Stimulated activated CD4-positive, alpha-beta T cell treated with anti-CD3 and anti-CD28 coated beads, Interleukin-12 subunit alpha, Interleukin-12 subunit beta, amount 100 ng/mL, for 48 hours (primary cell): Measurements from ENCODE around the gene GPR176.
A peak's percentile ranks its signal among the peaks of the same experiment; 100 is the strongest.
"Not testable (repeated sequence)": the region's sequence is repeated elsewhere in the genome, so short reads cannot be mapped to it uniquely, and the experiment has no call there.

Experiments used
- DNase-seq, 3 donors: peaks; one replicate each; pipeline ENCODE4 v3.0.0-alpha.2; 2020; ENCODE audit warnings: low read depth in 2 of 3, low spot score in 1 of 3

GPR176 gene

DNA sequence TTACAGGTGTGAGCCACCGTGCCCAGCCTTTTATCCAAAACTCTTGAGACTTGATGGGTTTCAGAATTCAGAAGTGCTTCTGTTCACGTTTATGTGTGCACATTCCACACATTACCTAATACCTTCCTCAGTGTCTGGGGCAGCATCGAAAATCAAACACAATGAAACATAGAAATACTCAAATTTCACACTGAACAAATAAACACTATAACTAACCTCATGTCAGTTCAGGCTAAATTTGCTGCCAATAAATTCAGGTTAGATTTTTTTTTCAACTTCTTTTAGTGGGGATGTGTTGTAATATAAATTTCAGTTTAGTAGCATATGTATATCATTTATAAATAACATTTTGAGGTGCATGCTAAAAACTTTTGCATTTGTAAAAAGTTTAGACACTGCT, 16.6 kb upstream of the GPR176 start:
- no peak for DNase-seq

DNA sequence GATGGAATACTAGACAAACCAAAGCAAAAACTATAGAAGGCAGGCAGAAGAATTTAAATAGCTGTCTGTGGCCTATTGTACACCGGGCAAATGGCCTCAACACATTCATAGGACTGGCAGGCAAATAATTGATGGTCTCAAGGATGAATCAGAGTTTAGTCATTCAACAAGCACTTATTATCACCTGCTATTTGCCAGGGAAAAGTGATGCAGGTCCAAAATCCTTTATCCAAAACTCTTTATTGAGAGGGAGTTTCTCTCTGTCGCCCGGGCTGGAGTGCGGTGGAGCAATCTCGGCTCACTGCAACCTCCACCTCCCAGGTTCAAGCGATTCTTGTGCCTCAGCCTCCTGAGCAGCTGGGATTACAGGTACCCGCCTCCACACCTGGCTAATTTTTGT, 16.1 kb upstream of the GPR176 start:
- DNase-seq, result no peak

DNA sequence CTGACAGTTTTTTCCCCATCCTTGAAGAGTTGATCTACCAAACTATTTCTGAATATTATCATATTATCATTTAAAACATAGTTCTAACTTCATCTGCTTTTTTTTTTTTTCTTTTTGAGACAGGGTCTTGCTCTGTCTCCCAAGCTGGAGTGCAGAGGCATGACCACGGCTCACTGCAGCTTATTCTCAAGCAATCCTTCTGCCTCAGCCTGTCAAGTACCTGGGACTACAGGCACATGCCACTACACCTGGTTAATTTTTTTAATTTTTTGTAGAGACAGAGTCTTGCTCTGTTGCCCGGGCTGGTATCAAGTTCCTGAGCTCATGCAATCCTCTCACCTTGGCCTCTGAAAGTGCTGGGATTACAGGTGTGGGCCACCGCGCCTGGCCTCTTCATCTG, 15.2 kb upstream of the GPR176 start:
- no peak for DNase-seq

DNA sequence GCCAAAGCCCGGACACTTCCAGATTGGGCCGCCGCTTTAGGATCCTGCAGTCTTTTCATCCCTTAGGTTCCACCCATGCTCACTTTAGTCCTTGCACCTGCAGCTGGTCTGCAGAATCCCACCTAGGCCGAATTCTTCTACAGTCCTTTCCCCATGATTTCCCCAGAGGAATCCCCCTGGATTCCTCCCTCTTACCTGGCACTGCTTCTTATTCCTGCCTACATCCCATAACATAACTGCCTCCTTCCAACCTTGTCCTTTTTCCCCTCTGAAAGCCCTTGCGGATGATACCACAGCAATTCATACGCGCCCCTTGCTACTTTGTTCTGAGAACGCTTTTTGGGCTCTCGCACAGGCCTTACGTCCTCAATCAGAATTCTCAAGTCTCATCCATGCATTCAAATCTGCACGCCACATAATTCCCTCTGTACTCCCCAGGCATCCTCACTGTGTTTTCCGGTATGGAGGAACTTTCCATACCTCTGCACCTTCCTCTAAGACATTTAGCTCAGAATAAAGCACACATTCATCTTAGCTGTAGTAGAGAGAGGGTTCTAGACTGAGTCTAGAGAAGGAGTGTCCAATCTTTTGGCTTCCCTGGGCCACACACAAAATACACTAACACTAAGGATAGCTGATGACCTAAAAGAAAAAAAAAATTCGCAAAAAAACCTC, 14.5 kb upstream of the GPR176 start:
- no peak for DNase-seq

DNA sequence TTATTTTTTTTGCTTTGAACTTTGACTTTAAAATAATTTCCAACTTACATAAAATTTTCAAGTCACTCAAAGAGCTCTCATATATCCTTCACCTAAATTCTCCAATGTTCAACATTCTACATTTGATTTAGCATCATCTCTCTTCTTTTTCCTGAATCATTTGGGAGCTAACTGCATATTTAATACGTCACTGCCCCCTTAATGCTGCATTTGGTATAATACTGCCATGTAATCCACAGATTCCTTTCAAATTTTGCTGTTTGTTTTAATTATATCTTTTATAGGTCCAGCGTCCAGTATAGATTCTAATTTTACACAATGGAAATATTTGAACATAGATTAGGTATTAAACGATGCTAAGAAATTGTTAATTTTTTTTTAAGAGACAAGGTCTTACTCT, 11.5 kb upstream of the GPR176 start:
- no peak for DNase-seq

DNA sequence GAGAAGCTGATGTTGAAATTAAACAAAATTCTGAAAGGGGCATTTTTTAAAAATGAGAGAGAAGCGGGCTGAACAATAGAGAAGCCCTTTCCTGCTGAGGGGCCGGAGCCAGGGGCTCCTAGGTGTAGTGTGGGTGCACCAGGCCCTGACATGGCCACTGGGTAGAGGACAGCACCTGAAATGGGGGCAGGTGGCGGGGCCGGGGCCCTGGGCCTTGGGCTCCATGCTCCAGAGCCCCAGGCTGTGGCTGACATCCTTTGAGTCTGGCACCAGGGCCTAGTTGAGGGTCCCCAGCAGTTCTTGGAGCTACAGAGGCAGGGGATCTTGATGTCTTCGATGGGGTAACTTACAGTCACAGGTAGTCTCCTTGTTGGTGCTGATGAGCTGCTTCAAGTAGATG, 6.5 kb upstream of the GPR176 start:
- DNase-seq, result no peak

DNA sequence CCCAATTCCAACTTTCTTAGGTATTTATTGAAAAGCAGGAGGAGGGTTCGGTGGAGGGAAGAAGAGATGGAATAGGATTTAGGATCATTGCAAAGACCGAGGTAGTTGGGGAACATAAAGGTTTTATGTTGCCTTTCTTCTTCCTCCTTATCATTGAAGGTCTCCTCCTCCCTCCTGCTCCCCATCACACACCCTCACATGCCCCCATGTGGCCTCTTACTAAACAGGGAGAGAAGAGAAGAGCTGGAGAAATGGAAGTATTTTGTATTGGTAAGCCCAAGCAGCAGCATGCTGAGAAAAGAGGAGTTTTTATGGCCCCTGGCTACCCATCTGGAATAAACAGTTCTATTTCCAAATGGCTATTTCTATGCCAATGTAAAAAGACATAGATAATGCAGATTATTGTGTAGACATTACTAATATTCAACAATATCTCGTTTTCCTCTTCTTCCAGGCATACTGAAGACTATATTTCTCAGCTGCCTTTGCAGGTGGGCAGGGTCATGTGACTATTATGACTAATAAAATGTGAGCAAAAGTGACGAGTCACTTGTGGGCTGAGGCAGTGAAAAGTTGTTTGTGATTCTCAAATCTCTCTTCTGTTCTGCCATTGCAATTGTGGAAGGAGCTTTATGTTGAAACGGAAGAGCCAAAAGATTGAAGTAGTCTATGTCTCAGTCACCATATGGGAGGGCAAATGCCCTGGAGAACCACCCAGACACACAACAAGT, 5.2 kb upstream of the GPR176 start:
- no peak for DNase-seq

DNA sequence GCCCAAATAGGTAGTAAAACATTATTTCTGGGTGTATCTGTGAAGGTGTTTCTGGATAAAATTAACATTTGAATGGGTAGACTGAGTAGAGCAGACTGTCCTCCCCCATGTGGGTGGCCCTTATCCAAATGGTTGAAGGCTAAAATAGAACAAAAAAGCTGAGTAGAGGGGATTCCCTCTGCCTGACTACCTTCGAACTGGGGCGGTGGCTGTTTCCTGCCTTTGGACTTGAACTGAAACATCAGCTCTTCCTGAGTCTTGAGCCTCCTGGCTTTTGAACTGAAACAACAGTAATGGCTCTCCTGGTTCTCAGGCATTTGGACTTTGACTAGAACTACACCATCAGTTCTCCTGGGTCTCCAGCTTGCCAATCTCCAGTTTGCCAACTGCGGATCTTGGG, 4.4 kb upstream of the GPR176 start:
- no peak for DNase-seq

DNA sequence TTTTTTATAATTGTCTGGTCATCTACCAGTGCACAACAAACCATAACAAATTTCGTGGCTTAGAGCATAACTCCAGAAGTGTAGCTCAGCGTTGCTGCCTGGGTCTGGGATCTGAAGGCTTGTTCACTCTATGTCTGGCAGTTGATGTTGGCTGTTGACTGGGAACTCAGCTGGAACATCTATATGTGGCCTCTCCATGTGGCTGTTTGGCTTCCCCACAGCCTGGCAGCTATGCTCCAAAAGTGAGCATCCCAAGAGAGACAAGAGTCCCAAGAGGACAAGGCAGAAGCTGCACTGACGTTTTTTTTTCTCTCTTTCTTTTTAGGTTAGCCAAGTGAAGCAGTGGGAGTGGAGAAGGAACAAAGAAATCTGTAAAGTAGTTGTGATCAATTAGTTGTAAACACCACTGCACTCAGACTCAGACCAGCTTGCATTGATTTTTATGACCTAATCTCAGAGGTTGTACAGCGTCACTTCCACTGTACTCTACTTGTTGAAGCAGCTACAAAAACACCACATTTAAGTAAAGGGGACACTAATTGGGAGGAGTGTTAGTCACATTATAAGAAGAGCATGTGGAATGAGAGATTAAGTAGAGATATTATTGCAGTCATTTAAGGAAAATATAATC, 2.5 kb upstream of the GPR176 start:
- DNase-seq, result no peak

DNA sequence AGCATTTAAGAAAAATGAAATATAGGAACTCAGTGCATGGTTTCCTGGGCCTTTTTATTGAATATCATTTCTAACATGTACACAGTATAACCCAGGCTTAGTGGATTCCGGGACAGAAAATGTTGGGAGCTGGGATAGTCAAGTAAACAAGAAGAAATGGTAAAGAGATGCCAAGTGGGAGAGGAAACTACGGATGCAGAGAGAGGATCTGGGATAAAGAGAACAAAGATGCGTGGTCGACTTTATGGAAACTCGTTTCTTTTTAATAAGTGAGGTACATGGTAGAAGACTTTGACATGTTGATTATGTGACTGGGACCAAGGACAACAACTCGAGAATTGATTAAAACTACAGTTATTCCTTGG, 1.2 kb upstream of the GPR176 start:
- no peak for DNase-seq

DNA sequence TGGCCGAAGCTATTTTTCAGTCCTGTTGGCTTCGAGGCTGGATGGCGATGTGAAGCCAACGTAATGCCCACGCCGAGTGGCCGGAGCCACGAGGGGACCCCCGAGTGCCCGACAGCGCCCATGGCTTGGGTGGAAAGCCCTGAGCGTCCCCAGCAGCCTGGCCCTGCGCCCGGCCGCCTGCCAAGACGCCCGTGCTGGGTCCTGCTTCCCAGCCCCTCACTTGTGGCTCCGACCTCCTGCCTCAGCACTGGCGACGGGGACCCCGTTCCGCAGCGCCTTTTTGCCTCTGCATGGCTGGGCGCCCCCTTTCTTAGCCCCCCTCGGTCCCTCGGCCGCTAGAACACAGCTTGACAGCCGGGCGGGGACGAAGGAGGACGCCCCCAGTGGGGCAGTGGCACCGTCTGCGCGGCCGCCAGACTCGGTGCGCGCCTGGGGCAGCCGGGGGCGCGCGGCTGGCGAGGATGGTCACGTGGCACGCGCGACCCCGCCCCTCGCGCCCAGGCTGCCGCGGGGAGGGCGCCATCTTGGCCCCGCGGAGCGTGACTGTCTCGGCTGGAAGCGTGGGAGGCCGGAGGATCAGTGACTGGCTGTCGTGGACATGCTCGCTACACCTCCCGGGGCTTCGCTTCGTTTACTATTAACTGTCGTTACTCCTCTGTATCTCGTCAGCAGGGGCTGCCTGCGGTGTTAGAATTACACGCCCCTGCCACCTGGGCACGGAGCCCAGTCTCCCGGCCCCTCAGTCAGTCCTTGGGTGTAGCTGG, 626 bp upstream of the GPR176 start:
- DNase-seq, result peak; percentile 74 to 82 (median 78)

DNA sequence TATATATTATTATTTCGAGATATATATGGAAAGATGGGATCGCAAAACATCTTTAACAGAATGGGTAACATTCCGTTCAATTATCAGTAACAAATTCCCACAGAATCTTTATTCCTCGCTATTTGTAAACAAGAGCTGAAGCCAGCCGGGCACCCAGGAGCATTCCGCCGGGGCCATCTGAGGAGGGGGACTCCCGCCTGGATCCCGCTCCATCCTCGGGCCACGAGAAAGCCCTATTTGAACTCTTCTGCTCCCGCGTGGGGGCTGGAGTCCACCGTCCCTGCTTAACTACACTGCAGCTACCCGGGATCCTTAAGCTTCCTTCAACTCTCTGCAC, 687 bp downstream of the GPR176 start:
- no peak for DNase-seq

DNA sequence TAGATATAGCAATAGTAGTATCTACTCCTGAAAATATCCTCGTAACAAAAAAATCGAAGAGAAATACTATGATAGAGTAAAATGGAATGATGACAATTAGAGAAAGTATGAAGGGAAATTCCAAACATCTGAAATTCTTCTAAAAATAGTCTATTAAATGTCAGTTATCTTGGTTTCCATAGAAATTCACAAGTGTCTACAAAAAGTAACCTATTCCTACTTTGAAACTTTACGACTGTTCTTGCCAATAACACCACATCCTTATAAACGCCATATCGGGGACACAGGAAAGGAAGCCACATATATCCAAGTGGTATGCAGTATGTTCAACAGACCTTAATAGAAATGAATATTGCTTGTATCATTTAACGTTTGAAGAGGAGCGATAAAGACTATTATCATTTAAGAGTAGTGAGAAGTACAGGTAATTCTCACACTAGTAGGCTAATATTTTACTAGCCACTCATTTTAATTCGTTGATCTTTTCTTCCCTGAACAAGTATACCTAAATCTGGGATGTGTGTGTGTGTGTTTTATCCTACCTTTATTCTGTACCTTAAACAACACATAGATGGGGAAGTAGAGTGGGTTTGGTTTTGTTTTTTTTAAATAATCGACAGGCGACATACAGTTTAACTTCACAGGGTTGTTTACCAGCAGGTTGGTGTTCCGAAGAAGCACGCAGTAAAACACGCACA, 1.2 kb downstream of the GPR176 start:
- DNase-seq, result no peak

DNA sequence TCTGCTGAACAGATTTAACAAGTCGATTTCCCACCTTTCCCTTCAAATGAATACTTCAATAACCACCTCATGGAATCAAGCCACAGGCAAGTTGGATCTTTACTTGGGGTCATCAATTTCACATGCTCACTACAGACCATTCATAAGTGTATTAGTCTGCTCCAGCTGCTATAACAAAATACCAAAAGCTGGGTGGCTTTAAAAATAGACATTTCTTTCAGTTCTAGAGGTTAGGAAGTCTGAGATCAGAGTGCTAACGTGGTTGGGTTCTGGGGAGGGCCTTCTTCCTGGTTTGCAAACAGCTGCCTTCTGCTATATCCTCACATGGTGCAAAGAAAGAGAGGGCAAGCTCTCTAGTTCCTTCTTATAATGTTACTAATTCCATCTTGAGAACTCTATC, 5.1 kb downstream of the GPR176 start:
- no peak for DNase-seq

DNA sequence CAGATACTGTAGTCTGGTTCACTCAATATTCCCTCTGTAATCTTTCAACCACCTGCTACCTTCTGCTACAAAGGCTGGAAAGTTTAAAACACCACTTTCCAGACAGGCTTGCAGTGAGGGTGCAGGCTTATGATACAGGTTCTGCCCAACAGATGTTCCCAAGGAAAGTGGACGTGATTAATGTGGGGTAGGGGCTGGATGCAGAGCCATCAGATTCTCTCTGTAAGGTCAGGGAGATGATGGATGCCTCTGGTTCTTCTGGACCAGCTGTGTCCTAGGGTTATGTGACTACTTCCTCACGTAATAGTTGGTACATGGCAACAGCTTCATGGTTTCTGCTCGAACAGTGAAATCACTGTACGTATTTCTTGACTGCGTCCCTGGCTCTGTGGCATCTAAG, 11.1 kb downstream of the GPR176 start:
- DNase-seq, result no peak

DNA sequence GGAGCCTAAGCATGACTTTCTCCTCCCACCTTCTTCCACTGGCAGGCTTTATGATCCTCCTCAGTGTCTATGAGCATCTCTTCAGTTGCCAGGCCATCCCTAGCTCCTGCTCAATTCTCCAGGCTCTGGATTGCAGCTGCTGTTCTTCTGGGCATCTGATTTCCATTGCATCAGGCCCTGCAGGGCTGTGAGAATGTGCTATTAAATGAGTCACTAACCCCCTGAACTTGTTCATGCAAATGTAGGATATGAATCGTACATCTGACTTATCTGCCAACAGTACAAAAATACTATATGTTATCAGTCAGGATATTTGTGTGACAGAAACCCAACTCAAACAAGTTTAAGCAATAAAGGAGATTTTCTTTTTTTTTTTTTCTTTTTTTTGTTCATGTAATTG, 11.9 kb downstream of the GPR176 start:
- DNase-seq, result no peak

DNA sequence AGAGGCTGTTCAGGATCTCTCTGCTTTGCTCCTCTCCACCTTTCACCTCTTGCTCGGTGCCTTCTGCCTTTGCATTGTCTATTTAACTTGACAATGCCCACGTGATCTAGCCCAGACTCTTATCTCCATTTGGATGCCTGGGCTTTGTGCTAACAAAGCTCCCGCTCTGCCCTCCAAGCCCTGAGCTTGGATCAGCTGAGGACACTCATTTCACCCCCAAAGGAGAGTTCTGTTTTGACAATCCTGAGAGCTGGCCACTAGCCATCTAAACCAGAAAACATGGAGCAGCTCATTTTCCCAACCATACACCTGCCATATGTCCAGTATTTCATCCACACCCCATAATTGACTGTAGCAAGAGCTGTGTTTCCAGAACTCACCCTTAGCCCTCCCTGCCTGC, 12.8 kb downstream of the GPR176 start:
- no peak for DNase-seq

DNA sequence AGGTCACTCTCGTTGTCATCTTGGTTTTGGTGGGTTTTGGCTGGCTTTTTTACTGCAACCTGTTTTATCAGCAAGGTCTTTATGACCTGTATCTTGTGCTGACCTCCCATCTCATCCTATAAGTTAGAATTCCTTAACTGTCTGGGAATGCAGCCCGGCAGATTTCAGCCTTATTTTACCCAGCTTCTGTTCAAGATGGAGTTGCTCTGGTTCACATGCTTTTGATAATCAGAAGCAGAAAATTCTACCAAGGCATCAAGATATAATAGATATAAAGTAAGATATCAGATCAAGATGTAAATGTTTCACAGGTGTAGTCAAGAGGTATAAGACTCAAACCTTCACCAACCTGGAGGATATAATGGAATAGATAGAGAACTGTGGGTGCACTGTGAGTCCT, 16.0 kb downstream of the GPR176 start:
- DNase-seq, result no peak

DNA sequence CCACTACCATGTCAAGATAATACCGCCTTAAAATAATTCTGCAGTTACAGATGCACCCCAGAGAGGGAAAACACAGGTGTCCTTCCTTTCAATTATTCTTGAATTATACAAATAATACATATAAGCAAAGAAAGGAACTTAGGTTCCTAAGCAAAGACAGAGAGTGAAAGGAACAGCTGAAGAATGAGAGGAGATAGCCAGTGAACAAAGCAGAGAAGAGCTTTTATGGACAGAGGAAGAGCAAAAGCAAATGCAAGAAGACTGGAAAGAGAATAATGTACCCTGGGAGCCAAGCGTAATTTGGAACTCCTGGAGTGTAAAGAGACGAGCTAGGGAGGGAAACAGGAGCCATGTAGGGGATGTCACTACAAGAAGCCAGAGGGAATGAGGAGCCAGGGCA, 21.7 kb downstream of the GPR176 start:
- no peak for DNase-seq

DNA sequence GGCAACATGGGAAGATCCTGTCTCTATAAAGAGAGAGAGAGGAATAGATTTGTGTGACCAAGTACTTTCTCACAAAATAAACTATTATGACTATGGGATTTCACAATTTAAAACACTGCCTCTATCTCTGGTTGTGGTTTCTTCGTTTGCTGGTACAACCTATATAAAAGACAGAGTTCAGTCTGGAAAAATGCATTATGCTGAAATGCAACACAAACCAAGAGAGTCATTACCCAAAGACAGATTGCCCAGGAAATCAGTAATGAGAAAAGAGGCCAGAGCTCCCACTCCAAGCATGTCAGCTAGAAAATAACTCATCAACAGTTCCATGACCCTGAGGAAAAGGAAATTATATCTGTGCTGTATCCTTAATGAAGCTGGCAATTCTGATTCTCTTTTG, 23.2 kb downstream of the GPR176 start:
- DNase-seq, result no peak

DNA sequence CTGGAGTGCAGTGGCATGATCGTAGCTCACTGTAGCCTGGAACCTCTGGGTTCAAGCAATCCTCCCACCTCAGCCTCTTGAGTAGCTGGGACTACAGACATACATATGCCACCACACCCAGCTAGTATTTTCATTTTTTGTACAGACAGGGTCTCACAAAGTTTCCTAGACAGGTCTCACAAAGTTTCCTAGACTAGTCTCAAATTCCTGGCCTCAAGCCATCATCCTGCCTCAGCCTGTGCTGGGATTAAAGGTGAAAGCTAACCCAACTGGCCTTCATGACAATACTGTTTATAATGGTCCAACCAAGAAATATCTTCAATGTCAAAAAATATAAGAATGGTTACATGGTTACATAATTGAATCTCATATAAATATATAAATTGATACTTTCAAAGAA, 24.0 kb downstream of the GPR176 start:
- no peak for DNase-seq

DNA sequence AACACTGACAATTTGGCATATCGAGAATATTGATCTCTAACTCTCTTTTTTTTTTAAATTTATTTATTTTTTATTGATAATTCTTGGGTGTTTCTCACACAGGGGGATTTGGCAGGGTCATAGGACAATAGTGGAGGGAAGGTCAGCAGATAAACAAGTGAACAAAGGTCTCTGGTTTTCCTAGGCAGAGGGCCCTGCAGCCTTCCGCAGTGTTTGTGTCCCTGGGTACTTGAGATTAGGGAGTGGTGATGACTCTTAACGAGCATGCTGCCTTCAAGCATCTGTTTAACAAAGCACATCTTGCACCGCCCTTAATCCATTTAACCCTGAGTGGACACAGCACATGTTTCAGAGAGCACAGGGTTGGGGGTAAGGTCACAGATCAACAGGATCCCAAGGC, 27.0 kb downstream of the GPR176 start:
- DNase-seq, result not testable (repeated sequence)
